Glomerular visceral epithelial cell (primary cell): ENCODE results near the gene KCNN3.

Experiments
- DNase-seq: peaks from one replicate; pipeline ENCODE4 v3.0.0-alpha.2; 2016; ENCODE audit errors: extremely low spot score

KCNN3 gene

GRCh38 chr1:154730259-154730658, 139.8 kb downstream of the KCNN3 start:
- DNase-seq = peak; percentile 24

- DNase-seq = no peak
Observed at GRCh38 chr1:154729577-154729976, 140.5 kb downstream of the KCNN3 start.

- no peak for DNase-seq
Observed at GRCh38 chr1:154729031-154729442, 141.0 kb downstream of the KCNN3 start.

DNA sequence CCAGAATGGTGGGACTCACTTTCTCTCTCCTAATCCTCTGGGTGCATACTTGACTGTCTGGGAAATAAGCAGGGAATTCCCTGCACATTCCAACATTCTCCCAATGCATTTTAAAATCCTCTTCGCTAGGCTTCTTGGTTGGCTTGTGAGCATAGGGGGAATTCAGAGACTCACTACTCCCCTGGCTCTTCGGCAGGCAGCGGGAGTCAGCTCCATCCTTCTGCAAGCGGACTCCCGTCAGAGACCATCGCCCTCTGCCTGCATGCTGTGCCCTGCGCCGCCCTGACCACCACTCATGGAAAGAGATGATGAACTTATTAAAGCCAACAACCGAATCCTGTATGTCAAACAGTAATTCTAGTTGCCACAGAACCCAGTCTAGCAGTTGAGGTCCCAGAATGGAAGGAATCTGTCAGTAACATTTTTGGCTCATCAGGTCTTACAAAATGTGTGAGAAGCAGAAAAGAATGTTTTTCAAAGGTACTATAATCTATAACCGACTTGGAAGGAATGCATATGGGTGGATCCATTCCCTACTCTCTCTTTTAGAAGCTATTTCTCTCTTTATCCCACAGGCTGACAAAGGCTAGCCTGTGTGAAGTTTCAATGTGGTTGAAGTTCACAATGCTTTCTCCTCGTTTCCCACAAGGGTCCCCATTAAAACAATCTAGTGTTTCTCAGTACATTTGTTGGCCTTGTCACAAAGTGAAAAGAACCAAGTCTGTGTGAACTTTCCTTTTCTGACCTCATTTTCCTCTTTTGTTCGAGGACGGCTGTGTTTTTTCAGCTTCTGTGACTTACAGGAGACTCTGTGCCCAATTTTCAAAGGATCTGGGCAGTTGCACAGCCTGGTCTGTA, 143.0 kb downstream of the KCNN3 start:
- DNase-seq = no peak

GRCh38 chr1:154726443-154726842, 143.6 kb downstream of the KCNN3 start:
- no peak for DNase-seq

GRCh38 chr1:154725865-154726264, 144.2 kb downstream of the KCNN3 start:
- no peak for DNase-seq

DNA sequence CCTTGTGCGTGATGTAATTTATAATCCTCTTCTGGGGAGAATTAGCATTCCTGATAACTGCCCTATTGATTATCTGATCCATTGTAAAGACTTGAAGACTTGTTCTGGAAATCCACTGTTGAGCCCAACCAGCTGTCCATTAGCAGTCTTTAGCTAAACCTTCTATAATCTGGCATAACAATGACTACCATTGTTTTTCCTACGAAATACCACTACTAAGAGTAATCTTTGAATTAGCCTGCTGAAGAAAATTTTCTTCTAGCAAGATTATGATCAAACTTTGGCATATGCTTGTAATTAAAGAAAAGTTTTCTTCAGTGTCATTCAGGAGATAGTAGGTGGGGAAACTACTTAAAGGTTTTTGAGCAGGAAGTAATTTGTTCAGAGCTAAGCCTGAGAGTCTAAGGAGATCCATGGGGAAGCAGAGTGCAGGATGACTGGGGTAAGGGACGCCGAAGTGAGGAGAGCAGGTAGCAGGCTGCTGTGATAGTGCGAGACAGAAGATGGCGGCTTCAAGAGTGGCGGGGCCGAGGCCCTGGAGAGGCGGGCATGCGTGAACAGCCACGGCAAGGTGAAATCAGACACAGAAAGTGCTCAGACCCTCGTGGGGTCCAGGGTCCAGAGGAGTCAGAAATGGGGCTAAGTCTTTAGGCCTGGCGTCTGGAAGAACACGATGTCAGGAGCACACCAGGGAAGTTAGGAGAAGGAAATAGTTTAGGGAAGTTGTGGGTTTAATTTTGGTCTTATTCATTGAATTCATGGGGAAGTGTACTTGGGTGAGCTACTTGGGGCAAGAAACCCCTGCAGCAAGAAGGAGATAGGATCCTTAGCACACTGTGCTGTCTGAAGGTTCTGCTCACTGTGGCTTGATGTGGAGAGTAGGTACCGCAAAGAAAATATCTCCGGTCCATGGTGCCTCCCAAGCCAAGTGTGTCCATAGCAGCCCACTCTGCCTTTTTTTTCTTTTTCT, 149.5 kb downstream of the KCNN3 start:
- DNase-seq = no peak

GRCh38 chr1:154719586-154720327, 150.3 kb downstream of the KCNN3 start:
- DNase-seq = no peak

DNA sequence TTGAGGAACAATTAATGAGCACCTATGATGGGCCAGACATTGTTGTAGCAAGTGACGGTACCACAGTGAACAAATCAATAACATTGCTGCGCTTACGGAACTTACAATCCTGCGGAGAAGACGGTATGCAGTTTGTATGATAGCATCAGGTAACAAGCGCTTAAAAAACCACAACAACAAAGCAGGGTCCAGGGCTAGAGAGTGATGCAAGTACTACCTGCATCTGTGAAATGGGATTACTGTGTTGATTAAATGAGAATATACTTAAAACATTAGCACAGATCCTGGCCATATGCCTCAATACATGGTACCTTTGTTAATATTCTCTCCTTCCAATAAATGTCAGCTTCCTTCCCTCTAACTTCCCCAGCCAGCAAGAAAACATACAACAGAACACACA, 151.5 kb downstream of the KCNN3 start:
- no peak for DNase-seq

GRCh38 chr1:154717528-154717924, 152.6 kb downstream of the KCNN3 start:
- DNase-seq = no peak

DNA sequence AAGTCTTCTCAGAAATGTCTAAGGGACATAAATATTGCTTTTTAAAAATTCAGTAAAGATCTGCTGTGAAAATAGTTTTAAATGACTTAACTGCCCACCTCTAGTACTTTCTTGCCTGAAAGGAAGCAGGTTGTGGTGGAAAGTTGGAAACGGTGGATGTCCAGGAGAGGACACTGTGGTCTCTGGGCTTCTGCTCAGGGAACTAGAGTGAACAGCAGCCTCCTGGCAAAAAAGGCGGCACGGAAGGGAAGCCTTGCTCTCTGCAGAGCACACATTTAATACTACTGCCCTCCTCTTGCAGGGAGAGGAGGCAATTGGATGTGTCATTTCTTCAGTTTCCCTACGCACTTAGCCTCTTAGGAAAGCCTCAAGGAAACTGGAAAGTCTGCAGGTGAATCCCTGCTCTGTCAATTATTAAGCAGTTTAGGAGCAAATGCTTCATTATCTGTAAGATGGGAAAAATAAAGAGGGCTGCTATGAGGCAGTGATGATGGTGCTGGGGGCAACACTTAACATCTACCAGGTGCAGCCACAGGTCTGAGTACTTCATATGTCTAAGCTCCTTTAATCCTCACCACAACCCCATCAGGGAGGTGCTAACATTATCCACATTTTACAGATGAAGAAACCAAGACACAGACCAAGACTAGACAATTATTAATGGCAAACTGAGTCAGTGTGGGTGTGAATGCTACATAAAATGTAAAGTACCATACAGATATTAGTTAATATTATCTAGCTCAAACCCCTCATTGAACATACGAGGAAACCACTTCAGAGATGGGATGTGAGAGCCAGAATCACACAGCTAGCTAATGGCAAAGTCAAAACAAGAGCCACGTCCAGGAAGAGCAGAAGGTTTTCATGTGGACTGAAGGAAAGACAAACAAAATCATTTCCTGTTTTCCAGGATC, 153.2 kb downstream of the KCNN3 start:
- DNase-seq = peak; percentile 9

DNA sequence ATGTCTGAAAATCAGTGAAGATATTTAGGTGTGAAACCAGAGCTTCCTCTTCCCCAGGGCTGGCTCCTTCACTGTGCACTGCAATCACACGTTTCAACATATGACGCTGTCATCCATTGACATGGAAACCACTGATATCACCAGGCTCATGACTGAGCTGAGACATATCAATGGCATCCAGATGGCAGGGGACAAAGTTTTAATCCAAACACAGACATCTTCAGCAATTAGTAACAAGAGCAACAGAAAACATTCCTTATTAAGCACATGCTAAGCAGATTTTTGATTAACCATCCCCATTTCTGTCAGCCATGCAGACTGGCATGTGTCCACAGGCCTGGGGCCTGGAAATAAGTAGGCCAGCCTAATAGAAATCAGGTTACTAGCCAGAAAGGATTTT, 154.1 kb downstream of the KCNN3 start:
- no peak for DNase-seq

DNA sequence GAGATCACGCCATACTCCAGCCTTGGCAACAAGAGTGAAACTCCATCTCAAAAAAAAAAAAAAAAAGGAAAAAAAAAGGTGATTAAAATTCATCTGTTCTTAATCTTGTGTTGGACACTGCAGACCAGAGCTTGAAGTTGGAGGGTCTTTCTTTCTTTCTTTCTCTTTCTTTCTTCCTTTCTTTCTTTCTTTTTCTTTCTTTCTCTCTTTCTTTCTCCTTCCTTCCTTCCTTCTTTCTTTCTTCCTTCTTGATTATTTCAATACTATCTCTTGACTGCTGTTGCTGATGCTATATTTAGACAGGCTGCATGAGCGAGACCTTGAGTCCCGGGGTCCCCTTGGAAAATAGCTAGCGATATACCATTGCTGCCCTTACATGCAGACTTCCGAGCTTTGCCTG, 154.7 kb downstream of the KCNN3 start:
- no peak for DNase-seq

DNA sequence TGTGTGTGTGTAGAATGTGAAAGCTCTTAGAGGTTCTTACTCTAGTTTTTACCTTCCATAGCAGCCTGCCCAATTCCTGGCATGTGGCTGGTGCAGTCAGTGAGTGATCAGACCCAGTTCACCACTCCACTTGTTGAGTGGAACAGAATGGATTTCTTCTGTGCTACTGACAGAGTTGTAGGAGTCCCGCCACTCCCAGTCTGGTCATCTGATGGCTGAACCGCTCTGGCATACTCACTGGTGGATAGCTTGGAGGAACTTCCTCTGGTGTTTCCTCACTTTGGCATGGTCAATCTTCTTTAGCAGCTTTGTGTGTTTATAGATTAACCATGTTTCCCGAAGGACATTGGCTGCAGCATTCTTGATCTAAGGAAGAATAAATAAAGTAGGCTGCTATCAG, 155.4 kb downstream of the KCNN3 start:
- DNase-seq = peak; percentile 6

- no peak for DNase-seq
Observed at GRCh38 chr1:154714052-154714623, 155.9 kb downstream of the KCNN3 start.

- DNase-seq = no peak
Observed at GRCh38 chr1:154713005-154713404, 157.1 kb downstream of the KCNN3 start.

DNA sequence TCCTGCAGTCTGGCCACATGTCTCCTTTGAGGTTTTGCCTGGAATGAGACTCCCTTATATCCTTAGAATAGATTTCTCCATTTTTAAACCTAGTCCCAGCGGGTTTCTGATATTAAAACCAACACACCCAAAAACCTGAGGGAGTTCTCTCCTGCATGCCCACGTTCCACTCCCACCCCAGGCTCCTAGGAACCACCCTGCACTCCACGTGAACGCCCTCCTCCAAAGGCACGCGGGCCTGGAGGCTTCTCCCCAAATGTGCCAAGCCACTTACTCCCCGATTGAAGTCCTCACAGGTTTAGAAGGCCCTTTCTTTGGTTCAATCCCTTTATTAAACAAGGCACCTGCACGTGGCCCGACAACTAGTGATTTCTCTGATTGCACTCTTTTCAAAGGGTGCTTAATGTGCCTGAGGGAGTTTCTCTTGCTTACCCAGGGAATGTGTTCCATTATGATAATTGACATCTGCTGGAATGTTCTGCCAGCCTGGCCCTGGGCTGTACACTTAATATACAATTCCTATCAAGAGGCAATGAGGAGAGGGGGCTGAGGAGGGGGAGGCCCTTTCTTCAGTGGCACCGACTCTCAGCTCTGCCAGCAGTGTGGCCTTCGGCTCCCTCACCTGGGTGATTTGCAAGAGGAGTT, 157.8 kb downstream of the KCNN3 start:
- DNase-seq = no peak

- no peak for DNase-seq
Observed at GRCh38 chr1:154711416-154711815, 158.7 kb downstream of the KCNN3 start.

DNA sequence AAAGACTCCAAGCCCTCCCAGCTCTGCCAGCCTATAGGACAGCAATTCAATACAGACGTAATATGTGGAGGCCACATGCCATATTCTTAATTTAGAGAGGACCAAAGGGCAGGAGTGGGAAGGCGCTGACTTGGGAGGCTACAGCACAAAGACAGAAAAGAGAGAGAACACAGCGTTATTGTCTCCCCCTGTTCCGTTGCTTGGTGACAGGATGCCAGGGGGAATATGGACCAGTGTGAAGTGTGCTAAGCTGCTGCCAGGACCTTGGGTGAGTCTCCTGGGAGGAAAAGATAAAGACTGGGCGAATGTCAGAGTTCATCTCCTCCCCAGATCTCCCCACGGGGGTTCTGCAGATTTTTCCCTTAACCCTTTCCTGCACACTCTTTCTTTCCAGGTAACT, 160.0 kb downstream of the KCNN3 start:
- no peak for DNase-seq

GRCh38 chr1:154707901-154708463, 162.1 kb downstream of the KCNN3 start:
- no peak for DNase-seq
